GM10248 (cell line): ENCODE results near the gene CCDC112.

Experiments
- CTCF ChIA-PET: fragments of 300-600 bp; sonication (Branson Sonifier 250); formaldehyde crosslinking; extraction: SDS; loops from one replicate; lab custom pipeline; 2021; ENCODE audit warnings: antibody characterized with exemption; lab: Yijun Ruan, JAX
- POLR2A ChIA-PET: fragments of 350-650 bp; sonication (Branson Sonifier 250); formaldehyde crosslinking; extraction: SDS; loops from one replicate; lab custom pipeline; 2020; ENCODE audit warnings: antibody characterized with exemption; lab: Yijun Ruan, JAX
- DNase-seq: peaks from one replicate; pipeline ENCODE4 v3.0.0; 2012; ENCODE audit errors: extremely low spot score
- CTCF ChIP-seq: IDR thresholded peaks from 2 replicates; pipeline ENCODE4 v1.5.1; 2012; ENCODE audit warnings: mild to moderate bottlenecking, low read depth; ENCODE audit errors: extremely low read depth, missing control alignments, control extremely low read depth

Gene CCDC112

GRCh38 chr5:115243412-115243811 lies 53.0 kb downstream of the CCDC112 start:
- DNase-seq, result no peak
- TF ChIP-seq CTCF, result no peak
- ChIA-PET CTCF (interaction anchor here (1.3 to 3.4 kb wide), 4 partner anchors 11 to 146 kb away, joined by 4 to 17 read pairs (median 4); no protein-coding TSS in a partner anchor), POLR2A (no interaction called here)

GRCh38 chr5:115241881-115242642 lies 54.4 kb downstream of the CCDC112 start:
- CTCF ChIA-PET, result interaction anchor here (1.2 to 3.4 kb wide), 4 partner anchors 10 to 144 kb away, joined by 3 to 17 read pairs (median 6); partner anchors contain the start of gene PGGT1B
- POLR2A ChIA-PET, result no interaction called here
- no peak for DNase-seq
- TF ChIP-seq CTCF, result no peak

GRCh38 chr5:115237066-115237465 lies 59.4 kb downstream of the CCDC112 start:
- no peak for TF ChIP-seq CTCF
- ChIA-PET POLR2A (no interaction called here), CTCF (interaction anchor here (1.0 to 1.1 kb wide), 2 partner anchors 14 to 259 kb away, joined by 3 read pairs; no protein-coding TSS in a partner anchor)
- DNase-seq, result no peak

- CTCF ChIA-PET, result interaction anchor here (1.0 to 1.1 kb wide), 2 partner anchors 14 to 258 kb away, joined by 3 read pairs; no protein-coding TSS in a partner anchor
- no peak for DNase-seq
- POLR2A ChIA-PET, result no interaction called here
- TF ChIP-seq CTCF, result no peak
Observed at GRCh38 chr5:115236599-115236998, 59.9 kb downstream of the CCDC112 start.

- no peak for TF ChIP-seq CTCF
- ChIA-PET CTCF (interaction anchor here (0.7 to 1.7 kb wide), 6 partner anchors 11 to 197 kb away, joined by 3 to 7 read pairs (median 4); no protein-coding TSS in a partner anchor), POLR2A (no interaction called here)
- no peak for DNase-seq
Observed at GRCh38 chr5:115231598-115231997, 64.9 kb downstream of the CCDC112 start.

GRCh38 chr5:115229606-115230005 lies 66.8 kb downstream of the CCDC112 start:
- CTCF ChIA-PET, result no interaction called here
- POLR2A ChIA-PET, result no interaction called here
- no peak for TF ChIP-seq CTCF
- no peak for DNase-seq
